ENCODE results near the gene MAGI2. TPM values are rescaled to one million over a fixed set of nuclear protein-coding genes. Genes with fewer than 3 reads are reported as not detected.

Gene MAGI2
- polyA plus RNA-seq, 4 donors = 36.8 to 43.5 (median 38.3) TPM

- DNase-seq (ENCODE audit: low read depth in 4 of 4, low spot score in 3 of 4) = no peak
Observed at GRCh38 chr7:78148166-78148894, 1305.1 kb downstream of the MAGI2 start.

- no peak for DNase-seq (ENCODE audit: low read depth in 4 of 4, low spot score in 3 of 4)
Observed at GRCh38 chr7:78146546-78146945, 1306.9 kb downstream of the MAGI2 start.

DNA sequence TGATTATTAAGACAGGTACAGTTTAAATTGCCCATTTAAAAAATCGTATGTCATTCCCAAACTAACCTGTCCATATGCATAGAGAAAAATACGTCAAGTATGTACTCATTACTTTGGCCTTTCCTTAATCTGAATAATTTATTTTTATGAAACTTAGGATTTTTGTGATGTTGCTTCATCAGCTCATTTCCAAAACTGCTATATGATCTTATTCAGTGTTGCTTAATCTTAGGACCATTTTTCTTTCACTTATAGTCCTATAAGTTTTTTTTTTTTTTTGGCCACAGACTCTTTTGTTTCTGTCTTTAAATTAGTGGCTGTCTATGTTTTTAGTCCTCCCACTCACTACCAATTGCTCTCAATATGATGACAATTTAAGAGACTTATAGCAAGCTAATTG is 1309.8 kb downstream of the MAGI2 start:
- DNase-seq (ENCODE audit: low read depth in 4 of 4, low spot score in 3 of 4) = no peak

GRCh38 chr7:78141522-78142281 is 1311.8 kb downstream of the MAGI2 start:
- no peak for DNase-seq (ENCODE audit: low read depth in 4 of 4, low spot score in 3 of 4)

- DNase-seq (ENCODE audit: low read depth in 4 of 4, low spot score in 3 of 4) = no peak
Observed at GRCh38 chr7:78140109-78140508, 1313.4 kb downstream of the MAGI2 start.

DNA sequence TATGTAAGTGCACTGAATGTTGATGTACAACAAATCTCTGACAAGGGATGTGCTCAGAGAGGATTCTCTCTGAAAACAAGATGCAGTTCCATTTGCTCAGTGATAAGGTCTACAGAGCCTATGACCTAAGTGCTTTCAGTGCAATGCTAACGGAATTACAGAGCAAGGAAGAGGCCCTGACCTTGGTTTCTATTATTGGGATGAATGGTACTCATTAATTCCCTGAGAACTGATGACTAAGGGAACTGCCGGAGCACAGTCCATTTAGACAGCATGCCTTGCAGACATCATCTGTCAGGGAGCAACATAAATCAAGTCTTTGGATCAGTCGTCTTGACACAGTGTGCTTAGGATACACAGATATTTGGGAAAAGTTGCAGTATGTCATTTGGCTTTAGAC is 1314.1 kb downstream of the MAGI2 start:
- DNase-seq (ENCODE audit: low read depth in 4 of 4, low spot score in 3 of 4) = no peak

DNA sequence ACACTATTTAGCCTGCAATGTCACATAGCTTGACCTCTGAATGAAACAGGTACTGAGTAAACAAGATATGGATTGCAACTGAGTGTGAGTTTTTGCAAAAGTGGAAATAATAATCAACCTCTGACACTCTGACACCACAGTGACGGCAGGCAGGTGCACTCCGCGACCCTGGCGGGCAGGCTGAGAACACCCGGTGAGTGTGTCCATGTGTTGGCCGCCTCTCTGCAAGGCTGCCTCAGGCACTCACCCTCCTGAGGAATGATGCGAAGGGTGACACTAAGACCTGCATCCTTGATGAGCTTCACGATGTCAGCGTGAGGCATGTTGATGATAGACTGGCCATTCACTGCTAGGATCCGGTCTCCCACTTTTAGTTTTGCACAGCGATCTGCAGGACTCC is 1318.7 kb downstream of the MAGI2 start:
- DNase-seq (ENCODE audit: low read depth in 4 of 4, low spot score in 3 of 4) = no peak

GRCh38 chr7:78134256-78134655 is 1319.2 kb downstream of the MAGI2 start:
- DNase-seq (ENCODE audit: low read depth in 4 of 4, low spot score in 3 of 4) = peak in 1 of 4 donors; percentile 8

DNA sequence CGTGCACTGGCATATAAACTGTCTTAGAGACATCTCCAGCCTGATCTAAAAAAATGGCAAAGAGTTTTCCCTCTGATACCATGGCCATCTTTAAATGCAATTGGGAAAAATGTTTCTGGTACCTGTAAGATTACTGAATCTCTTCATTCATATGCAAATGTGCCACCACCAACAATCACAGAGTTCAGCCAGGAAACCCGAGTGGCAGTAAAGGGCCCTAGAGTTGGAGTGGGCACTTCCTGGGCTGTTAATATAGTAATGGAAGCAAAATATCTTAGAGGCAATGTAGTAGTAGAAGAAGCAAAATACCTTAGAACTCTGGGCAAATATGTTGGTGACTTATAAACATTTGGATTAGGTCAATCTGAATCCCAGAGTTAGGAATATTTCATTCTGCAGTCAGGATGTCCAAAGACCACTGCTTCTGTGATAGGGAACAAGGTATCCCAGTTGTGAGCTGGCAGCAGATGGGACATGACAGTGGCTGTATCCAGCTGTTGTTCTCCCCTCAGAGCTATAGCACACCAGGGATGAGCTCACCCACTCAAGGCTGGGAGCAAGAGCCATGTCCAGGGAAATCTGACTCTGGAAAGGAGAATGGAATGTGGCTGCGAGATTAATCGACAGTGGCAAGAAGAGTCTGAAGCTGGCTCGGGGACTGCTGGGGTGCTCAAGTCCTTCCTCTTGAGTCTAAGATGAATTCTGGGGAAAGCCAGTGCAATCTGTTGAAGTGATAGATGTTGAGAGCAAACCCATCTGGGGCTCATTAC is 1322.8 kb downstream of the MAGI2 start:
- no peak for DNase-seq (ENCODE audit: low read depth in 4 of 4, low spot score in 3 of 4)

DNA sequence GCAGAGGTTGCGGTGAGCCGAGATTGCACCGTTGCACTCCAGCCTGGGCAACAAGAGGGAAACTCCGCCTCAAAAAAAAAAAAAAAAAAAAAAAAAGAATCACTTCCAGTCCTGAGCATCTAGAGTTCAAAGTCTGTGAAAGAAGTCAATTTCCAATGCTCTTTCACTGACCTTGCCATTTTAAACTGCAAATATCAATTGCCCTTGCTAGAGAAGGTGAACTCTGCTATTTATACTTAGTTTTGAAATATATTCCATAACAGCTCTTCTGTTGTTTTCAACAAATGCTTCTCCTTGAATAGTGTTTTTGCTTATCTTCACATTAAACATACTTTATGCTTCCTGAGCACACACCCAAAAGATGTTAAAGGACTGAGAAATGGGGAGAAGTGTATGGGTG is 1323.6 kb downstream of the MAGI2 start:
- no peak for DNase-seq (ENCODE audit: low read depth in 4 of 4, low spot score in 3 of 4)

DNA sequence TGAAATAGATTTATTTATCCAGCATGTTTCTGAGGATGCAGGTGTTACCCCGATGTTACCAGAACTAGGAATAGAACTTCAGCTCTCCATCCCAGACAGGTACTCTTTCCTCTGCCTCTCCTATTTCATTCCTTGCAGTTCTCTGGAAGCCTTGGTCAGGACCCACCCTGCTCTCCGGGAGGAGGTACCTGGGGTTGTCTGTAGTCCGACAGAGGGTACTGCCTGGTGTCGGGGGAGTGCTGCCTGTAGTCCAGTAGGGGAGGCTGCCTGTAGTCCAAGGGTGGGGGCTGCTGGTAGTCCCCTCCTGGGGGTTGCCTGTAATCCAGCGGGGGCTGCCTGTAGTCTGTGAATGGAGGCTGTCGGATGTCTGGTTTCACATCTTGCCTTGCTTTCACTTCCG is 1326.5 kb downstream of the MAGI2 start:
- DNase-seq (ENCODE audit: low read depth in 4 of 4, low spot score in 3 of 4) = no peak

- DNase-seq (ENCODE audit: low read depth in 4 of 4, low spot score in 3 of 4) = no peak
Observed at GRCh38 chr7:78125884-78126283, 1327.6 kb downstream of the MAGI2 start.

DNA sequence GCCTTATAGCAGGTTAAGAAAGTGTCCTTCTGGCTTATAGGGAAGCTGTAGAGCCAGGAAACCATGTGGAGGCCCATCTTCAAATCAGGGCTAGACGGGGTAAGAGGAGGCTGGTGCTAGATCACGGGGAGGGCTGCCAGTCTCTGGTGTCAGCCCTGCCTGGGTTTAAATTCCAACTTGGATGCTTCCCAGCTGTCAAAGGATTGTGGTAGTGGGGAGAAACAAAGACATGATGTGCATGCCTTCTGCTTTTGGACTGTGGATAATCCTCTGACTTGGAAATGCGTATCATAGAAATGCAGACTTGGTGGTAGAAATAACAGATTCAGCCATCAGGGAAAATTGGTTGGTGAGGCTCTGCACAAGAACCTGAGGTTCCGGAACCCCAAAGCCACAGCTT is 1329.3 kb downstream of the MAGI2 start:
- no peak for DNase-seq (ENCODE audit: low read depth in 4 of 4, low spot score in 3 of 4)

DNA sequence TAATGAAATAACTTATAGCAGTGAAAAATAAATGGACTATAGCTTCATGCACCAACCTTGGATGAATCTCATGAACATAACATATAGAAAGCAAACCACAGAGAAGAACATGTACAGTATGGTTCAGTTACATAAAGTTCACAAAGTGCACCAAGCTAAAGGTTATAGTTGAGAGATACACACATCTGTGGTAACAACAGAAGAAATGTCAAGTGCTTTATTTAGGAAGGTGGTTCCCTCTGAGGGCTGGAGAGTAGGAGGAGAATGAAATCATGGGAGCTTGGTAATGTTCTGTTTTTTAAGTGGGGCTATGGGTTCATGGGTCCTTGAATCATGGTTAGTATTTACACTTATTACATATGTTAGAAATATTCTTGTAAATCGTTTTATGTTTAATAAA is 1331.6 kb downstream of the MAGI2 start:
- no peak for DNase-seq (ENCODE audit: low read depth in 4 of 4, low spot score in 3 of 4)

GRCh38 chr7:78118470-78118869 is 1335.0 kb downstream of the MAGI2 start:
- DNase-seq (ENCODE audit: low read depth in 4 of 4, low spot score in 3 of 4) = no peak

GRCh38 chr7:78115876-78116275 is 1337.6 kb downstream of the MAGI2 start:
- no peak for DNase-seq (ENCODE audit: low read depth in 4 of 4, low spot score in 3 of 4)

- DNase-seq (ENCODE audit: low read depth in 4 of 4, low spot score in 3 of 4) = no peak
Observed at GRCh38 chr7:78114993-78115392, 1338.5 kb downstream of the MAGI2 start.

GRCh38 chr7:78112488-78112887 is 1341.0 kb downstream of the MAGI2 start:
- DNase-seq (ENCODE audit: low read depth in 4 of 4, low spot score in 3 of 4) = no peak

DNA sequence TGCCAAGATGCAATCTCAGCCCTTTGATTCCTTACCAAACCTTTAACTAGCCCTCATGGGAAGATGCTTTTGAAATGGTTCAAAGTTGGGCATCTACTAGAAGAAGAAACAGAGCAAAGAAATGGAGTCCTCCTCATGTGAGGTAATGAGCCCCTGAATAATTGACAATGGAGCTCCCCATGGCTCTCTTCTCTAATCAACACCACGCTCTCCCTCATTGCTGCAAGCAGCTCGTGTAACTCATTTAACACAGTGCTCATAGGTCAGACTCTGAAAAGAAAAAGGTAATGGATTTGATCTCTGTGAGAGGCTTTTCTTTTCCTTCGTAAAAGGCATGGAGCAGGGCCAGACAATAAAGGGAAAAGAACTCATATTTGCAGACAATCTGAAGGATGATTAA is 1342.1 kb downstream of the MAGI2 start:
- DNase-seq (ENCODE audit: low read depth in 4 of 4, low spot score in 3 of 4) = no peak

DNA sequence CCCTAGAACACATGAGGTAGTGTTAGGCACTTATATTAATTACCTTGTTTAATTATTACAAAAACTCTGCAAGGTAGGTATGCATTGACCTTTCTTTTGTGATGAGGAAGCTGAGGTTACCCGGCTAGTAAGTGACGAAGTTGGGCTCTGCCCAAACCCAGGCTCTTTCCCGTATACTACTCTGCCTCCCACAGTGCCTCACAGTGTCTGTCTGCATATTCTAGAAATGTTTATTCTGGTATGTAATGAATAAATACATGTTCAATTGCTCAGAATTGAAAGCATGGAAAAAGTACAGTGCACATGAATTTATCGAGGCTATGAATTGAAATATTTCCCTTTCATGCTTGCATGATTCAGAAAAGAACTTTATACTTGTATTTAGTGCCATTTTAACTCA is 1350.0 kb downstream of the MAGI2 start:
- DNase-seq (ENCODE audit: low read depth in 4 of 4, low spot score in 3 of 4) = no peak

- DNase-seq (ENCODE audit: low read depth in 4 of 4, low spot score in 3 of 4) = no peak
Observed at GRCh38 chr7:78101076-78101475, 1352.4 kb downstream of the MAGI2 start.

All from right renal pelvis (tissue), 4 donors.